GM19395 (cell line): Measurements from ENCODE around the gene FSIP1.

Experiments
- ATAC-seq: cut with Tn5 transposase; IDR thresholded peaks from one replicate; pipeline ENCODE4 v1.9.1; 2021; ENCODE audit warnings: mild to moderate bottlenecking, moderate library complexity; ENCODE audit not compliant: unreplicated experiment

The FSIP1 gene

DNA sequence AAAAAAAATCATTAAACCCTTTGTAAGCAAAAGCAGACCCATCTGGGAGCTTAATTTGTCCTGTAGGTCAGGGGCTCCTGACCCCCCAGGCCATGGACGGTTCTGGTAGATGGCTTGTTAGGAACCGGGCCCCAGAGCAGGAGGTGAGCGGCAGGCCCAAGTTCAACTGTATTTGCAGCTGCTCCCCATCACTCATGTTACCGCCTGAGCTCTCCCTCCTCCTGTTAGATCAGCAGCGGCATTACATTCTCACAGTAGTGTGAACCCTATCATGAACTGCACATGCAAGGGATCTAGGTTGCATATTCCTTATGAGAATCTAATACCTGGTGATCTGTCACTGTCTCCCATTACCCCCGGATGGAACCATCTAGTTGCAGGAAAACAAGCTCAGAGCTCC lies 60.7 kb downstream of the FSIP1 start:
- ATAC-seq, result no peak

DNA sequence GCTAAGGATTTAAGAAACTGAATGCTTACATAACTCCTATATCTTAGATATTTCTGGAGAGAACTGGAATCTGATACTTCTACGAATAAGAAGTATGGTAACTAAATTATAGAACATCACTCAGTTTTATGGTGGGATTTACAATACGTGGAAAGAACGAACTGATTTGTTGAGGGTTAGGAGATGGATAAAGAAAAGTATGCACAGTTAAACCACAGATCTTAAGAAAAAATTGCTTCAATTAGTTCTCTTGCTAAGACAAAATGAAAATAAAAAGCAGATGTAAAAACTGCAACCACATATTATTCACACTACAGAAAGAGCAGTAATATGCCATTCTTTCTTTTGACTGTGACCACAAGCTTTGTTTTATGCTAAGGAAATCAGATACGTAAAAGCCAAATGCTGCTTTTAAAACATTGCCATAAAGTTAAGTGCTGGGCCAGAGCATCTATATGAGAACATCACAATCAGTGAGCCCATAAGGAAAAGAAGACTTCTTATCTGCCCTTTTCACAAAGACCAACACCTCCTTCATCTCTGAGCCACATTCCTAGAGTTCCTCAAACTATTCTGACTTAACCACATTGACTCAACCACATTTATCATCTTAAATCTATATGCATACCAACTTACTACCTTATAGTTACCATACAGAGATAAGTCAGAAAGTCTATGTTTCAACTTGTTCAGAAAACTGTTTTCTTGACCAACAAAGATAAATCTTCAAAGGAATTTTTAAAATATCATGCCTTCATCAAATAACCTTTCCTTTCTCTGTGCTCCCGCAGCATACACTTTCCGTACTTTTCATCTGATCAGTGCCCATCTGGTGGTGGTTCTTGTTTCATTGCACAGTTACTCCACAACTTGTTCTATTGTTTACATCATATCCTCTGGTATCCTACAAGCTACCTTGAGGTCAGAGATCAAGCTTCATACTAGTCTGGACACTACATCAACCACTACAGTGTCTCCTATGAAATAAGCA lies 61.7 kb downstream of the FSIP1 start:
- ATAC-seq, result no peak

DNA sequence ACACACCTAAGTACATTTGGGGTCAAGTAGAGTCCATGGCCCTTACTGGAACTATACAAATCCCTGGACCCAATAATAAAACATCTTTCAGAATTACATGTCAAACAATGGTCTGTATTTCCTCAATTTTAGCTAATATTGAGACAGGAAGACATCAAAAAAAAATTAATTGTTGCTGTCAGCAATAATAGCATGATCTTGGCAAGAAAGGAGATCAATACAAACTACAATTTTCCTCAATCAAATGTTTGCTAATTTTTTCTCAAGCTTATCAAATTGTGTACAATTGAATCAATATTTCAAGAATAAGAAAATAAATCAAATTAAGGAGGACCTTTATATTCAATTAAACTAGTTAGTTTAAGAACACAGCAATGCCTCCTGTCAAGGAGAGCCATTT lies 62.6 kb downstream of the FSIP1 start:
- no peak for ATAC-seq

DNA sequence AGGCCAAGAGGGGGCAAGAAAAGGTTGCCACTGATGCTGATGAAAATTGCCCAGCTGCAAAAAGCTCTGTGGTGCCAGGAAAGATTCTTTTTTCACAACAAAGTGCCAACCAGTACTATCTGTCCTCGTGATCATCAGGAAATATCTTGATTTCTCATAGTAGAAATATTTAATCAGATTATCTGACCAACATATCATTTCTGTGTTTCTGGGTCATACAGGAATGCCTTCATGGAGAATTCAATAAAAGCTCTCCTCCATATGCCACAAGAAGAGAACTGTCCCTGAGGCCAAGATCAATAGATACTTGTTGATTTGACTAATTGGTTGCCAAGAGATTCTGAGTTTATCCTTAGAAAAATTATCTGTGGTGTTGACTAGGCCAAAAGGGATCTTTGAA lies 63.5 kb downstream of the FSIP1 start:
- no peak for ATAC-seq

DNA sequence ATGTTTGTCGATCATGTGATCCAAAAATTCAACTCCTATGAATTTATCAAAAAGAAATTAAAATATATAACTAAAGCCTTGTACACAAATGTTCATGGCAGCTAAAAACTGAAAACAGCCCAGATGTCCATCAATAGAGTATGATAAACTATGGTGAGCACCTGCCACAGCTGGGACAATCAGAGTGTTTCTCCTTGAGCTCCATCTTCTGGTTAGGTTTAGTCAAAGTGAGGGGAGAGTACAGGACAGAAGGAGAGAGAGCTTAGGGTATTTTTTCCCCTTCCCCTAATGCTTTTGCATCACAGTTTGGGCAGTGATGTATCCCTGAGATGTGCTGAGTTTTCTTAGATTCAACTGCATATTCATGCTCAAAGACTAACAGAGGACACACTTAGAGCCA lies 65.5 kb downstream of the FSIP1 start:
- ATAC-seq, result no peak

DNA sequence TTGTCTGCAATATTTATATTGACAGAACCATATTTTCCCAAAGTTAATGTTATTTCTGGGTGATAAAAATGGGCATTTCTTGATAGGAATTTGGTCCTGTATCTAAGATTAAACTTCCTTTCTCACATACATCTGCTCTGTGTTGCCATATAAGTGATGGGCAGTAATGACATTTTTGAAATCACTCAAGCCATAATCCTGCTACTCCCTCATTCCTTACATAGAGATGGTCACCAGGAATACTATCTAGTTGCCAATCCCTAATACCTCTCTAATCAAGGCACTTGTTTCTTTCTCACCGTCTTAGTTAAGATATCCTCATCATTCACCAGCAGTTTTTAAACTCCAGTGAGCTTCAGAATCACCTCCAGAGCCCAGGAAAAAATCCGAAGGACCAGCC lies 68.4 kb downstream of the FSIP1 start:
- ATAC-seq, result no peak

DNA sequence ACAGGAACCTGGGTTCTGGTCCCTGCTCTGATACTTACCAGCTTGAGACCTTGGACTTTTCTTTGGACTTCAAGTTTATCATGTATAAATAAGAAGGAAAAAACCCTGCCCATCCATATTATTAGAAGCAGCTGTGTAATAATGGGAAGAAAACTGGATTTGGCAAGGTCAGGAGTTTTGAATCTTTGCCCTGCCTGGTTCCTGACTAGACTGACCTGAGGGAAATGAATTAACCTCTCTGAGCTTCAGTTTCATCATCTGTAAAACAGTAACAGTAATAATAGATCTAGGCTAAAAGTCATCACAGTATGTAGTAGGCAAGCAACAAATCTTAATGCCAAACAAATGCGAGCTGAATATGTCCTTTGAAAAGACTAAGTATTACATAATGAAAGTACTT lies 68.8 kb downstream of the FSIP1 start:
- ATAC-seq, result no peak

DNA sequence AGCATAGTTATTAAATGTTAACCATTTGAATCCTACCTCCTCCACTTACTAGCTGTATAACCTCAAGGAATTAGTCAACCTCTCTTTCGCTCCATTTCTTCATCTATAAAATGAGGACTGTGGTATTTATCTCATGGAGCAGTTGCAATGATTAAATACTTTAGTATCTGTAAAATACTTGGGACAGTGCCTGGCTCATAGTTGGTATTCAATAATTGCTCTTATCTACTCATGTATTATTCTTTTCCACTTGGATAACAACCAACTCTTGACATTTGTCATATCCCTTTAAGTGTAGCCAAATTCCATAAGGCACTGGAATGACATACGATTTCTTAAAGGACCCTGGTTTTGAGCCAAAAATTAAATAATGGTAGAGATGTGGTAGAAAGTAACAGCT lies 72.0 kb downstream of the FSIP1 start:
- ATAC-seq, result no peak

DNA sequence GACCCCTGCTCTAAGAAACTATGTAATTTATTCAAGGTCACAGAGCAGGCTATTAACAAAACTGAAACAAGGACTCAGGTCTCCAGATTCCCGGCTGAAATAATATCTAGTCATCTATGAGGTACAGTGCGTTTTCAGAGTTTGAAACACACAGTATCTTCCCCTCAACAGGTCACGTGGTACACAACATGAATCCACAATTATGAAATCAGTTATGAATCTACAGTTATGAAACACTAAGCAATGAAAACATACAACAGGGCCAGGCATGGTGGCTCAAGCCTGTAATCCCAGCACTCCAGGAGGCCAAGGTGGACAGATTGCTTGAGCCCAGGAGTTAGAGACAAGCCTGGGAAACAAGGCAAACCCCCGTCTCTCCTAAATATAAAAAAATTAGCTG lies 72.7 kb downstream of the FSIP1 start:
- no peak for ATAC-seq

DNA sequence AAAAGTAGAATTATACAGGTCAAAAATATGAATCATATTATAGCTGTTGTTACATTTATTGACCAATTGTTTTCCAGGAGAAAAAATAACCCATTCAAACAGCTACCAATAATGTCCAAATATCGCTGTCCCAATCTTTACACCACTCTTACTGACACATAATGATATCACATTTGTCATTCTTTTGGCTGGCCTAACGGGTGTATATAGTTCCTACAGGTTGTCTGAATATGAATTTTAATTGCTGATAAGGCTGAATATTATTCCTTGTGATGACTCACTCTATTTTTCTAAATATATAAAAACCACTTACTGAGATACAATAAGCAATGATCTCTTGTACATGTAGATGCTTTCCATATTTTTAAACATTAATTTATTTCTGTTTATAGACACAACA lies 76.4 kb downstream of the FSIP1 start:
- ATAC-seq, result no peak

DNA sequence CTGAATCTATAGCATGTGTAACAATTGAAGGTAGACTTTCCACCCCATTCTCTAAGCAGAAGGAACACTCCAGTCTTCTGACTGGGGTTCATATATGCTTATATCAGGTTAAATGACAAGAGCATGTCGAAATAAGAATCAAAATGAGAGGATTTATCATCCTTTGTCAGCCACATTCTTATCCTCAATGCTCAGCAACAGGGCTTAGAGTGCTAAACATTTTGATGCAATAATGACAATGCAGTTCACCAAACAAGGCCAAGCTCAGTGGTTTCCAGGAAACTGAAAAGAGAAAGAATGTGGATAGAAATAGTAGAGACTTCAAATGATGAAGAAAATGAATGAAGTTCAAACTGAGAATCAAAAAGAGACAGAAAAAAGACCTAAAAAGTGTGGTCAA lies 78.0 kb downstream of the FSIP1 start:
- no peak for ATAC-seq

DNA sequence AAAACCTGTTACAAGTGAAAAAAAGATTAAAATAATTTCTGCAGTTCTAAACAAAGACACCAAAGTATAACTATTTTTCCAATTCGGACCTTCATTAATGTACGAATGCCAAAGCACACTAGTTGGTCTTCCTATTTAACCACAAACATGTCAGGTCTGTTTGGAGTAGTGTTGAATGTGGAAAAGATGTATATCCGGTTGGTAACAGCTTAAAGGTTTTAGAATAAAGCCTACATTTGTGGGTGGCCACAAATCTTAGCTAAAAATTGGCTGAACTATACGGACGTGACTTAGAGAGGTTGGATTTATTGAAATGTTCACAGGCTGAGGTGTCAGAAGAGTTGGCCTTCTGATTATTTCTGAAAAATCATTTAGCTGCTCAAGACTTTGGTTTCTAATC lies 78.4 kb downstream of the FSIP1 start:
- no peak for ATAC-seq

DNA sequence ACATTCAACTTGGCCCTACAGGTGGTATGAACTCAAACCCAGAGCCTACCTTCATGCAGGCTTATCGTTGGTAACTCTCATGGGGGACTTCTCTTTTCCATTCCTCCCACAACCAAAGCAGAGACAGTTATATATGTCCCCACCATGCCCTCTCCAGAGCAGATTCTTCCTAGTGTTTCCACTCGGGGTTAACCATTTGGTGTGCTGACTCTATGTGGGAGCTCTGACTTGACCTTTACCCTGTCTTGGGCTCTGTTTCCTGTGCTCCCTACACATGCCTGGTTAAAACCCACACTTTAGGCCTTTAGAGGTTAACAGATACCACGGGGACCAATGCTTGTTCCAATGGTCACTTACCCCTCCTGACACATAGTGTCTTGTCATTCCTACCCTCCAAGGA lies 80.7 kb downstream of the FSIP1 start:
- ATAC-seq, result no peak

DNA sequence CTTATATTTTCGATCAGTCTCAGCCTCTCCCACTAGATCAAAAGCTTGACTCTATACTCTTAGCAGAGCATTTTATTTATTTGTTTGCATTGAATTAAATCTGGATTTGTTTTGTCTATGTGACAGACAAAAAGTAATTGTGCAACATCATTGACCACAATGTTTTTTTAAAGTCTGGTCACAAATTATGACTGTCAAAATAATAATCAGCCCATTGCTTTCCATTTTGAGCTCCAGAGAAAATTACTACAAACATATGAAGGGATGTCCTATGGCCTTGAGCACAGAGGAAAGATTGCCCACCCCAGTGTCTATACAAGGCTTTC lies 82.3 kb downstream of the FSIP1 start:
- ATAC-seq, result no peak

DNA sequence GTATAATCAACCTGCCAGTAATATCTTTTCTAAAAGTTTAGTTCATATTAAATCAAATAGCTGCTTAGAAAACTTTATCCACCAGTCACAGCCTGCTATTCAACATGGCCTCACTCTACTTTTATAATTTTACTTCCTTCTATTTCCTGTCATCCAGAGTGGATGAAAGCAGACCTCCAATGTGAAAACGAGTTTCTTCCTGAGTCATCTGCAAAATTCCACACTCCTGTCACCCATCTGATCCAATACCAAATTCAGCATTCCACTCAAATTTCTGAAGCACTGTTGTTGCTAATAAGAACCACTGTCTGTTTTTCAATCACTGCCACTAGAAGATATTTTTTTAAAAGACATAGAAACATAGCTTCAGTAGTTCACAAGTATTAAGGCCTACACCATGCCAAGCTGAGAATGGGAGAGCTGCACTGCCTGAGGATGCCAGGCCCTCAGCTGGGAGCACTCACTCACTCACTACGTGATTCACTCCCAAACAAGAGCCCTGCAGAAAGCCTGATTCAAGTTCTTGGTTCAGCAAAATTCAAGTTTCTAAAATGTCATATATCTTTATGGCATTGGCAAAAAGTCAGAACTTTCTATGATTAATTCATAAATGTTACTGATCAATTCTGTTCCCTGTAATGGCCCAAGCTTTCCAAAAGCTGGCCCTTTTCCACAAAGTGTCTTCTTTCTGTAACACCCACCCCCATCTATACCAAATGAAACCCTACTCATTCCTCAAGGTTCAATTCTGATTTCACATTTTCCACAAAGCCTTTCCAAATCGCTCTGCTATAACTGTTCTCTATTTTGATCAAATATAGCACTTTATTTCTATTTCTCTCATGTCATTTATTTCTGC lies 82.9 kb downstream of the FSIP1 start:
- no peak for ATAC-seq

DNA sequence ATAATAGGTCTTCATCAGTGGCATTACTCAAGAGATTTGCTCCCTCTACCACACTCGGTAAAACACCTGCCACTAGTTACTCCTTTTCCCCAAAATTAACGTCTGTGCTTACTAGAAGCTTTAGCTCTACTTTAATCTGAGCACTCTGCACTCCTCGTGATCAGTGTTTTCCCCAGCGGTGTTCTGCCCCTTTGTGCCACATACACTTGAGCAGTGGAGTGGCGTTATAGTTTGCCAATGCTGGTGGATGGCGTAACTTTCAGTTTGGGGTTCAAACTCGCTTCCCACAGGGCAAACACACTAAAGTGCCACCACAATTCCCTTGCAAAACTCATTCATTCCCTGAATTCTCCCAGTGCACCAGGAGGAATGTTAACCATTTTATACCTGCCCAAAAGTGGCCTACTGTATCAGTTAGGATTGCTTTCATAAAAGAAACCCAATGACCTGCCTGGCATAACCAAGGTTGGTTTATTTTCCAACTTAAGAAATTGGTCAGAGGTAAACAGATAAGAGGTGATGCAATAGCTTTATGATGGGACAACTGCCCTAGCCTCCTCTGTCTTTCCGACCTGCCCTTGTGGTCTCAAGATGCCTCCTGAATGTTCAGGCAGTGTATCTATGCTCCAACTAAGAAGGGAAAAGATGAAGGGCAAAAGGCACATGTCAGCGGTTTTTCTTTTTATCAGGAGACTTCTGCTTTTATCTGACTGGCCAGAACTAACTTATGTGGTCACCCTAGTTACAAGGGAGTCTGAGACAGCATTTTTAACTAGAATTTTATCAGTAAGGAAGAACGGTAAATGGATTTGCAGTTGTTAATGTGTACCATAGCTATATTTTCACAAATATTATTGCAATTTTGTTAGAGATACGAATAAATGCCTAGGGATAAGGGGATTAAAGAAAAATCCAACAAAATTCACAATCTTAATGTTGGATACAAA lies 83.9 kb downstream of the FSIP1 start:
- no peak for ATAC-seq

DNA sequence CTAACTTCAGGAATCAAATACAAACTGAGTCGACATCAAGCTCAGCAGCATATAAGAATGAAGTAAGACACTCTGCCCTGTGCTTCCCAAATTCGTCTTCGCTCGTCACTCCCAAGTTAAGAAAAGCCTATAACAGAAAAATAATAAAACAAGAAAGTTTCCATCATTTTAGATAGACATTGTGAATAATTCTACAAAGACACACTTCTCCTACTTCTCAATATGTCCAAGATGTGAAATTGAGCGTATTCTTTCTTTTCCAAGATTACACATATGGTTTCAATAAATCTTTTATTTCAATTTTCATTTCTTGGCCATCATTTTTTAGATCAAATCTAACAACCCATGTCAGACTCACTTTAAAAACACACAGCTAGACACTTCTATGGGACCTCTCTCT lies 85.1 kb downstream of the FSIP1 start:
- no peak for ATAC-seq

DNA sequence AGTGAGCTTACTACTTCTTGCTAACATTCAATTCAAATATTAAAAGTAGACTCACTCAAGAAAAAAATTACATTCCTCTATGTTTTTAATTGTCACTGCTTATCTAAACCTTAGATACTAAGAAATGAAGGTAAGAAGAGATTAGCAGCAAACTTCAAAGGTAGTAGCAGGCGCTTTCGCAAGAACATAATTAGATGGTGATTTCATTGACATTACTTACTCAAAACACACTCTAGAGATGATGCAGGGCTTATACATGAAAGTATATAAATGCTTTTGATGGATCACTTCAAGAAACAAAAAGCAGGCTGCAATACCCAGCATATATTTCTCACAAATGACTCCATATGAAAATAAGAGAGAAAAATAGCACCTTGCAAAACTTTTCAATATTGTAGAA lies 86.8 kb downstream of the FSIP1 start:
- no peak for ATAC-seq

DNA sequence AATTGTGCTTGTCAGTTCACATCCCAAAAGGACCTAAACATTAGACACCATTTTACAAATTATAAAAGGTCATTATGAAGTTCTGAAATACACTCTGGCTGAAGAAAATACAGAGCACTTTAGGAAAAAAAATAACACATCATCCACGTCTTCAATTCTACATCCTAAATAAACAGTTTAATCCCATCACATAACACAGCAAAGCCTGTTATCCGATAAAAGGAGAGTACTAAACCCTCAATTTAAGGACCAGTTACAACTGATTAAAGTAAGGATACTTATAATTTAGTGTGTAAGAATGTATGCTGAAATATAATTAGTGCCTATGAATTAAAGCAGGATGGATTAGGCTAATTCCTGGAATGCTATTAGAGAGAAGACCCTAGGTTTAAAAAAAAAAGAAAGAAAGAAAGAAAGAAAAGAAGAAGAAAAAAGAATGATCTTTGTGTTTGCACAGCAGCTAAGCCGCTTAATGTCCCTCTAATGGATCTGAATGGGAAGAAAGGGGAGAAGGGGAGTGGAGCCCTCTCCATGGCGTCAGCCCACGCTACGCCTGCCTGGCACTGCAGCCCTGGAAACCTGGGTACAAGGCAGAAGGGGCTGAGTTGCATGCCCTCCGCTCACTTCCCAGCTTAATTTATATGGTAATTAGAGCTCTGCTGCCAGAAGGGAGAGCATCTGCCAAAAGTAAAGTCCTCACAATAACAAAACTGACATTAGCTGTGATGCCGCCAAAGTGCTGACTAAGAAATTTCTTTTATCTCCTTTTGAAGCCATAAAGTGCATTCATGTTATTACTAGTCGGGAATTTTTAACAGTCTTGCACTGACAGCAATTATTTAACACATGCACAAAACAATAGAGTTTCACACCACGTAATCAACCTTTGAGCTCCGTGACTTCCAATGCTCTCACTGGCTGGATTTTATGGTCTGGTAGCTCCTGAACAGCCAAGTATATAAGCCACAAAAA lies 90.0 kb downstream of the FSIP1 start:
- ATAC-seq, result no peak
